KMS-11 (cell line): Measurements from ENCODE around the gene RBM10.

Experiments
- H2AFZ ChIP-seq: fragments of 200-600 bp; sonication (generic); 2 replicates; pipeline ENCODE4 v1.6.1; 2016; ENCODE audit warnings: antibody characterized with exemption, mixed run types, low read depth
- H3K27ac ChIP-seq: fragments of 200-600 bp; sonication (generic); 2 replicates; pipeline ENCODE4 v1.6.1; 2016; ENCODE audit warnings: mild to moderate bottlenecking, mixed run types
- H3K27me3 ChIP-seq: fragments of 200-600 bp; sonication (generic); 2 replicates; pipeline ENCODE4 v1.6.1; 2017; ENCODE audit warnings: mild to moderate bottlenecking, low read depth, mixed run types, moderate library complexity; ENCODE audit not compliant: insufficient read depth
- H3K36me3 ChIP-seq: fragments of 200-600 bp; sonication (generic); 2 replicates; pipeline ENCODE4 v1.6.1; 2017; ENCODE audit warnings: mild to moderate bottlenecking, mixed run types; ENCODE audit not compliant: insufficient read depth
- H3K4me1 ChIP-seq: fragments of 200-600 bp; sonication (generic); 2 replicates; pipeline ENCODE4 v1.6.1; 2016; ENCODE audit warnings: mild to moderate bottlenecking, low read depth, mixed run types; ENCODE audit not compliant: poor library complexity, severe bottlenecking
- H3K4me2 ChIP-seq: fragments of 200-600 bp; sonication (generic); 2 replicates; pipeline ENCODE4 v1.7.0; 2016; ENCODE audit warnings: mild to moderate bottlenecking, mixed run types
- H3K4me3 ChIP-seq: fragments of 200-600 bp; sonication (generic); IDR thresholded peaks from 2 replicates; pipeline ENCODE4 v1.6.1; 2017; ENCODE audit warnings: low read depth, low read length, mixed read lengths; ENCODE audit not compliant: insufficient read depth
- H3K79me2 ChIP-seq: fragments of 200-600 bp; sonication (generic); 2 replicates; pipeline ENCODE4 v1.6.1; 2016; ENCODE audit warnings: low read depth, mixed run types; ENCODE audit not compliant: insufficient read depth
- H3K9ac ChIP-seq: fragments of 200-600 bp; sonication (generic); 2 replicates; pipeline ENCODE4 v1.6.1; 2016; ENCODE audit warnings: mild to moderate bottlenecking, mixed run types
- H4K20me1 ChIP-seq: fragments of 200-600 bp; sonication (generic); 2 replicates; pipeline ENCODE4 v1.6.1; 2016; ENCODE audit warnings: mild to moderate bottlenecking, mixed run types; ENCODE audit not compliant: insufficient read depth
- CTCF ChIP-seq: fragments of 200-600 bp; sonication (generic); conservative IDR thresholded peaks from 2 replicates; pipeline ENCODE4 v1.6.1; 2017; ENCODE audit warnings: low read depth, mild to moderate bottlenecking, antibody characterized with exemption, low read length, moderate library complexity, mixed read lengths

RBM10 gene

GRCh38 chrX:47198026-47198686 is 53.1 kb downstream of the RBM10 start:
- Histone ChIP-seq H3K4me3 (no peak overlapping the region), H4K20me1 (no peaks in the 10 kb centered on the region), H3K27ac (no peak overlapping the region), H3K79me2 (peaks cover 47% of the 10 kb centered on the region), H3K27me3 (no peaks in the 10 kb centered on the region), H3K4me1 (peaks cover 30% of the 10 kb centered on the region), H3K9ac (no peak overlapping the region), H3K36me3 (no peaks in the 10 kb centered on the region), H3K4me2 (no peak overlapping the region), H2AFZ (no peak overlapping the region)
- no peak for TF ChIP-seq CTCF

GRCh38 chrX:47198687-47199080 is 53.7 kb downstream of the RBM10 start:
- no peaks in the 10 kb centered on the region for H3K27me3 ChIP-seq
- no peak overlapping the region for H3K27ac ChIP-seq
- no peak overlapping the region for H3K4me3 ChIP-seq
- no peaks in the 10 kb centered on the region for H4K20me1 ChIP-seq
- H3K9ac ChIP-seq: no peak overlapping the region
- H2AFZ ChIP-seq: no peak overlapping the region
- H3K79me2 ChIP-seq: peaks cover 47% of the 10 kb centered on the region
- no peak overlapping the region for H3K4me2 ChIP-seq
- peaks cover 29% of the 10 kb centered on the region for H3K4me1 ChIP-seq
- H3K36me3 ChIP-seq: no peaks in the 10 kb centered on the region
- no peak for TF ChIP-seq CTCF

GRCh38 chrX:47199286-47199685 is 54.3 kb downstream of the RBM10 start:
- no peak overlapping the region for H2AFZ ChIP-seq
- TF ChIP-seq CTCF: no peak
- no peak overlapping the region for H3K4me2 ChIP-seq
- H3K27me3 ChIP-seq: no peaks in the 10 kb centered on the region
- H4K20me1 ChIP-seq: no peaks in the 10 kb centered on the region
- no peaks in the 10 kb centered on the region for H3K36me3 ChIP-seq
- H3K27ac ChIP-seq: no peak overlapping the region
- no peak overlapping the region for H3K9ac ChIP-seq
- no peak overlapping the region for H3K4me3 ChIP-seq
- H3K79me2 ChIP-seq: peaks cover 41% of the 10 kb centered on the region
- H3K4me1 ChIP-seq: peaks cover 29% of the 10 kb centered on the region

- no peaks in the 10 kb centered on the region for H3K36me3 ChIP-seq
- no peak overlapping the region for H3K27ac ChIP-seq
- no peak overlapping the region for H3K4me2 ChIP-seq
- H3K4me1 ChIP-seq: peaks cover 17% of the 10 kb centered on the region
- no peaks in the 10 kb centered on the region for H4K20me1 ChIP-seq
- H2AFZ ChIP-seq: no peak overlapping the region
- H3K9ac ChIP-seq: no peak overlapping the region
- H3K27me3 ChIP-seq: no peaks in the 10 kb centered on the region
- peaks cover 28% of the 10 kb centered on the region for H3K79me2 ChIP-seq
- TF ChIP-seq CTCF: no peak
- no peak overlapping the region for H3K4me3 ChIP-seq
These were observed 55.5 kb downstream of the RBM10 start for GRCh38 chrX:47200385-47201150.
